NB4 (cell line): Measurements from ENCODE around the gene DPP7.

Experiments
- CTCF ChIP-seq: IDR thresholded peaks from one replicate; pipeline ENCODE4 v1.5.1; 2012; ENCODE audit warnings: low read depth, low read length
- MAX ChIP-seq: IDR thresholded peaks from 2 replicates; pipeline ENCODE4 v1.6.1; 2011; ENCODE audit warnings: low read depth, low read length
- MYC ChIP-seq: IDR thresholded peaks from 2 replicates; pipeline ENCODE4 v1.6.1; 2011; ENCODE audit warnings: low read depth, low read length
- POLR2A ChIP-seq: IDR thresholded peaks from 2 replicates; pipeline ENCODE4 v1.6.1; 2011; ENCODE audit warnings: mild to moderate bottlenecking; ENCODE audit not compliant: insufficient read length; ENCODE audit errors: extremely low read depth

GRCh38 chr9:137065336-137065967 is 49.1 kb downstream of the DPP7 start:
- TF ChIP-seq CTCF (no peak), MYC (no peak), MAX (no peak), POLR2A (no peak)
